GM18507 (cell line): ENCODE measurements around the gene CD48.
A peak's percentile ranks its signal among the peaks of the same experiment; 100 is the strongest.
"Not testable (repeated sequence)": the region's sequence is repeated elsewhere in the genome, so short reads cannot be mapped to it uniquely, and the experiment has no call there.

Experiments used
- DNase-seq: peaks from one replicate; pipeline ENCODE4 v3.0.0; 2011; ENCODE audit warnings: low read depth; ENCODE audit not compliant: insufficient read length; ENCODE audit errors: extremely low spot score
- FAIRE-seq: peaks from 2 replicates; lab custom pipeline; 2011; peaks lifted over from hg19 to GRCh38; lab: Jason Lieb, UNC

Gene CD48

GRCh38 chr1:160743266-160743665, 31.6 kb upstream of the CD48 start:
- DNase-seq, result no peak
- FAIRE-seq, result peak; percentile 57

GRCh38 chr1:160742428-160743127, 31.0 kb upstream of the CD48 start:
- FAIRE-seq (peak; percentile 84), DNase-seq (no peak)

GRCh38 chr1:160741612-160742348, 30.2 kb upstream of the CD48 start:
- FAIRE-seq (no peak), DNase-seq (no peak)

- DNase-seq (no peak), FAIRE-seq (peak; percentile 93)
Measured at GRCh38 chr1:160741092-160741501, 29.5 kb upstream of the CD48 start.

GRCh38 chr1:160740133-160740688, 28.6 kb upstream of the CD48 start:
- DNase-seq (no peak), FAIRE-seq (no peak)

- DNase-seq (no peak), FAIRE-seq (peak; percentile 97)
Measured at GRCh38 chr1:160739098-160739511, 27.5 kb upstream of the CD48 start, which contains the start of gene SLAMF7. SLAMF7 (plus strand) TSS chr1:160739247; CDS start chr1:160739302, 55 bp downstream.

GRCh38 chr1:160738271-160738670, 26.6 kb upstream of the CD48 start:
- FAIRE-seq (peak; percentile 50), DNase-seq (no peak)

GRCh38 chr1:160734301-160734700, 22.7 kb upstream of the CD48 start:
- no peak for DNase-seq
- FAIRE-seq, result peak; percentile 75

GRCh38 chr1:160733898-160734297, 22.3 kb upstream of the CD48 start:
- FAIRE-seq (no peak), DNase-seq (no peak)

GRCh38 chr1:160731990-160732389, 20.4 kb upstream of the CD48 start:
- DNase-seq (no peak), FAIRE-seq (peak; percentile 85)

- DNase-seq, FAIRE-seq: not testable (repeated sequence)
Measured at GRCh38 chr1:160731564-160731963, 19.9 kb upstream of the CD48 start.

GRCh38 chr1:160727316-160727640, 15.7 kb upstream of the CD48 start:
- no peak for DNase-seq
- FAIRE-seq, result no peak

GRCh38 chr1:160726498-160727315, 15.1 kb upstream of the CD48 start:
- FAIRE-seq (peak; percentile 95), DNase-seq (no peak)

GRCh38 chr1:160726114-160726497, 14.5 kb upstream of the CD48 start:
- FAIRE-seq, result peak; percentile 73

GRCh38 chr1:160724465-160725242, 13.0 kb upstream of the CD48 start:
- FAIRE-seq (peak; percentile 51), DNase-seq (no peak)

More at GRCh38 chr1:160726114-160726497, 14.5 kb upstream of the CD48 start:
- DNase-seq, result no peak

- DNase-seq, result no peak
- FAIRE-seq, result no peak
Measured at GRCh38 chr1:160723332-160723731, 11.7 kb upstream of the CD48 start.

GRCh38 chr1:160722726-160723125, 11.1 kb upstream of the CD48 start:
- FAIRE-seq, result peak; percentile 48
- no peak for DNase-seq

- FAIRE-seq (no peak), DNase-seq (no peak)
Measured at GRCh38 chr1:160721473-160721872, 9.9 kb upstream of the CD48 start.
